LNCaP clone FGC (cell line): ENCODE results near the gene TLCD5.

ENCODE experiments used
- DNase-seq: peaks from one replicate; pipeline ENCODE4 v3.0.0-alpha.2; 2011; ENCODE audit warnings: low read depth
- H3K4me3 ChIP-seq: 2 replicates; pipeline ENCODE4 v1.5.1; 2011; ENCODE audit warnings: mild to moderate bottlenecking, low read depth, low read length, control low read depth
- CTCF ChIP-seq: IDR thresholded peaks from 2 replicates; pipeline ENCODE4 v1.5.1; 2012; ENCODE audit warnings: mild to moderate bottlenecking; ENCODE audit not compliant: control insufficient read depth, insufficient read depth; ENCODE audit errors: extremely low read depth

The TLCD5 gene

GRCh38 chr11:120335908-120336640, 11.0 kb downstream of the TLCD5 start, which contains the start of gene ARHGEF12:
ARHGEF12 (plus strand) TSS chr11:120336413; CDS start chr11:120337244, 831 bp downstream.
- peak; percentile 92 for DNase-seq
- peak within 1 kb of the TSS; percentile 78 for H3K4me3 ChIP-seq
- TF ChIP-seq CTCF = peak; percentile 37

DNA sequence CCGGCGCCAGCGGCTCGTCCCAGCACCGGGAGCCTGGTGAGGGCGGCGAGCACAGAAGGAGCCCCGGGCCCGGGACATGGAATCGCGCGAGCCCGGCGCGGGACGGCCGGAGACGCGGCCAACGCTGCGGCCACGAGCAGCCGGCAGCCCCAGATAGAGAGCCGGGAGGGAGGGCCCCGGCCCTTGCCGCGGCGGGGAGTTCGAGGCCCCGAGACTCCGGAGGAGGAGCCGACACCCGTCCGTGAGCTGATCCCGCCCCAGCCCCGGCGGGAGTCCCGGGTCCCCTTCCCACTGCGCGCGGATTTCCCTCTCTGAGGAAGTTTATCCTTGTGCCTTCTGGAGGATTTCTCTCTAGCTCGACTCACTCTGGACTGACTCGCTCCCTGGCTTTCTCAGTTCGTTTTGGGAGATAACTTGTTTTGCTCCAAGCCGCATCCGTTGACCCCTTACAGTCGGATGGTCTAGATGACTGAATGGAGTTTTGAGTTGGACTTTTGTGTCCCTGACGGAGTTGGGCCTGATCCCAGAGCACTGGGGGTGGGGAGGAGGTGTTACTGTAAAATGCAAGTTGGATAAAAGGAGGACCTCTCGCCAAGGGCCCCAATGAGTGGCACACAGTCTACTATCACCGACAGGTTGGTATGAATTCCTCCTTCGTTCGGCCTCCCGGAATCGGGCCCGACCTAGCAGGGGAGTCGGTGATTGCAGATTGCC, 11.7 kb downstream of the TLCD5 start:
- H3K4me3 ChIP-seq = peak overlapping the region; percentile 78
- DNase-seq = no peak
- TF ChIP-seq CTCF = no peak

DNA sequence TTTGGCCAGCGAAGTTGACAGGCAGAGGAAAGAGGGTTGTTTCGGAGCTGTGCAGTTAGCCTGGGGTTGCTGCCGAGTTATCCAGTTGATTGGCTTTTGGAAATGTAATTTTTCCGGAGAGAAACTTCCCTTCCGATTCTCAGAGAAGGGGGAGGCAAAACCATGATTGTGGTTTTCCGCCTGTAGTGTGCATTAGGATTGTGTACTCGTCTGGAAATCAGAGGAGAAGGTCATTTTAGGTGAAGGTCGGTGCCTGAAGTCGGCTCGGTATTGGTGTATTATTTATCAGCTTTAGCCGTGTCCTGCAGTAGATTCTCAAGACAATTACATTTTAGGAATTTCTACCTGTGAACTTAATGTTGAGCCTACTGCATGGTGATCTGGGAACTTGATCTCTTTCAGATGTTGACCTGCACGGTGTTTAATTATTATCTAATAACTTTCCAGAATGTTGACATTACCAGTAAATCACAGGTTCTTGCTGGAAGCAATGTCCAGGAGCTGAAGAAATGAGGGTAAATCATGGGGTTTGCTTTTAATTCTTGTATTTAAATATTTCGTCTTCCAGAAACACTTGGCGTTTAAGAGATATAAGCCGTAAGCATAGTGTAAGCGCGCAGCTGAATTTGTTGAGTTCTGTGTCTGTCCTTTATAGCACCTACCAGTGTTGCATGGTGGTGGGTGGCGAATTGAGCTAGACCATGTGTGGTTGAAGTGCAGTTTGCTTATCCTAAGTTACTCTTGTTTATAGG, 12.4 kb downstream of the TLCD5 start:
- H3K4me3 ChIP-seq = peak overlapping the region; percentile 78
- no peak for DNase-seq
- TF ChIP-seq CTCF = no peak

GRCh38 chr11:120338107-120338933, 13.2 kb downstream of the TLCD5 start:
- DNase-seq = no peak
- H3K4me3 ChIP-seq = peak overlapping the region; percentile 78

GRCh38 chr11:120339394-120339890, 14.3 kb downstream of the TLCD5 start:
- TF ChIP-seq CTCF = no peak
- no peak for DNase-seq
- H3K4me3 ChIP-seq = no peak overlapping the region

More at GRCh38 chr11:120338107-120338933, 13.2 kb downstream of the TLCD5 start:
- TF ChIP-seq CTCF = no peak

- DNase-seq = no peak
- H3K4me3 ChIP-seq = no peak overlapping the region
Measured at GRCh38 chr11:120340529-120340928, 15.4 kb downstream of the TLCD5 start.

More at GRCh38 chr11:120340529-120340928, 15.4 kb downstream of the TLCD5 start:
- TF ChIP-seq CTCF = no peak
